GM12878 (cell line): ENCODE data around the gene KAT2A. TPM values are rescaled to one million over a fixed set of nuclear protein-coding genes. Genes with fewer than 3 reads are reported as not detected.

Experiments
- ATAC-seq: fragments of 200-7000 bp; cut with Tn5 transposase; 3 replicates; pipeline ENCODE4 v1.9.1; 2020; ENCODE audit warnings: mild to moderate bottlenecking, moderate library complexity
- BruUV-seq: library from RNA; stranded (reverse); fragments of 400-500 nt; replicated peaks from 2 replicates; lab custom pipeline; 2021; lab: Mats Ljungman, UMichigan
- CTCF ChIA-PET: fragments of 300-600 bp; sonication (Branson Sonifier 250); formaldehyde crosslinking; extraction: SDS; loops from one replicate; lab custom pipeline; 2021; ENCODE audit warnings: inconsistent platforms; lab: Yijun Ruan, JAX
- POLR2A ChIA-PET: fragments of 350-600 bp; formaldehyde crosslinking; extraction: SDS; loops from one replicate; lab custom pipeline; 2021; ENCODE audit warnings: inconsistent platforms; lab: Charles Lee
- RAD21 ChIA-PET: fragments of 300-600 bp; sonication (Branson Sonifier 250); formaldehyde crosslinking; loops from one replicate; lab custom pipeline; 2023; ENCODE audit warnings: antibody characterized with exemption; ENCODE audit not compliant: unreplicated experiment; lab: Charles Lee
- SMC1A ChIA-PET: fragments of 300-600 bp; sonication (Branson Sonifier 250); formaldehyde crosslinking; loops from one replicate; lab custom pipeline; 2023; ENCODE audit not compliant: unreplicated experiment, uncharacterized antibody; lab: Charles Lee
- DNase-seq: peaks from one replicate; pipeline ENCODE4 v3.0.0-alpha.2; 2011; ENCODE audit warnings: low read depth, low spot score
- FAIRE-seq: peaks from 3 replicates; lab custom pipeline; 2011; peaks lifted over from hg19 to GRCh38; lab: Jason Lieb, UNC
- H2AFZ ChIP-seq: 2 replicates; pipeline ENCODE4 v1.6.0; 2011; ENCODE audit warnings: low read depth, low read length, control low read depth; ENCODE audit not compliant: control insufficient read depth
- H3K27ac ChIP-seq: 2 replicates; pipeline ENCODE4 v1.5.1; 2011; ENCODE audit warnings: control low read depth; ENCODE audit not compliant: control insufficient read depth, insufficient read depth
- H3K27me3 ChIP-seq, 2 experiments: replicated peaks in 1 of 2; 2 replicates each; pipeline versions ENCODE4 v1.6.0 to v1.6.1; 2011; ENCODE audit warnings: low read length in 1 of 2; ENCODE audit not compliant: control insufficient read depth in 2 of 2, insufficient read depth in 2 of 2
- H3K36me3 ChIP-seq, 2 experiments: 2 replicates each; pipeline ENCODE4 v1.5.1; 2011; ENCODE audit warnings: low read length in 1 of 2; ENCODE audit not compliant: control insufficient read depth in 2 of 2, insufficient read depth in 2 of 2
- H3K4me1 ChIP-seq: 2 replicates; pipeline ENCODE4 v1.6.1; 2011; ENCODE audit warnings: mild to moderate bottlenecking, low read length, moderate library complexity, mixed read lengths; ENCODE audit not compliant: control insufficient read depth, insufficient read depth
- H3K4me2 ChIP-seq: 2 replicates; pipeline ENCODE4 v1.6.0; 2011; ENCODE audit warnings: control low read depth; ENCODE audit not compliant: control insufficient read depth, insufficient read depth
- H3K4me3 ChIP-seq: fragments of 200-600 bp; sonication (generic); 2 replicates; pipeline ENCODE4 v1.5.1; 2016
- H3K79me2 ChIP-seq: 2 replicates; pipeline ENCODE4 v1.6.0; 2011; ENCODE audit warnings: low read length; ENCODE audit not compliant: control insufficient read depth, insufficient read depth
- H3K9ac ChIP-seq: 2 replicates; pipeline ENCODE4 v1.8.0; 2011; ENCODE audit warnings: low read length, control low read depth, mixed read lengths; ENCODE audit not compliant: control insufficient read depth, insufficient read depth
- H3K9me3 ChIP-seq: replicated peaks from 3 replicates; pipeline ENCODE4 v1.5.1; 2011; ENCODE audit warnings: mild to moderate bottlenecking, low read length; ENCODE audit not compliant: control insufficient read depth, insufficient read depth
- H4K20me1 ChIP-seq: 2 replicates; pipeline ENCODE4 v1.6.0; 2011; ENCODE audit not compliant: control insufficient read depth, insufficient read depth
- CBFB ChIP-seq: IDR thresholded peaks from 2 replicates; pipeline ENCODE4 v1.6.1; 2016; ENCODE audit warnings: antibody characterized with exemption, low read depth
- CHD2 ChIP-seq: IDR thresholded peaks from 2 replicates; pipeline ENCODE4 v1.6.1; 2011; ENCODE audit warnings: low read depth, low read length, improper control_type of control experiment, borderline replicate concordance
- E2F8 ChIP-seq: fragments of 450-650 bp; IDR thresholded peaks from 2 replicates; pipeline ENCODE4 v1.6.1; 2018; ENCODE audit warnings: mild to moderate bottlenecking, low read depth, moderate library complexity; ENCODE audit not compliant: partially characterized antibody
- HDAC6 ChIP-seq: fragments of 200-600 bp; sonication (generic); IDR thresholded peaks from one replicate; pipeline ENCODE4 v1.8.0; 2017; ENCODE audit warnings: antibody characterized with exemption; ENCODE audit not compliant: unreplicated experiment
- PKNOX1 ChIP-seq: fragments of 450-650 bp; IDR thresholded peaks from 2 replicates; pipeline ENCODE4 v1.6.1; 2016; ENCODE audit warnings: mild to moderate bottlenecking
- PML ChIP-seq: IDR thresholded peaks from 2 replicates; pipeline ENCODE4 v1.6.1; 2012; ENCODE audit warnings: low read length, inconsistent platforms
- RBBP5 ChIP-seq: fragments of 200-600 bp; sonication (generic); conservative IDR thresholded peaks from 2 replicates; pipeline ENCODE4 v1.6.1; 2016
- RELB ChIP-seq: fragments of 450-650 bp; IDR thresholded peaks from 2 replicates; pipeline ENCODE4 v1.6.1; 2017; ENCODE audit warnings: low read depth, mild to moderate bottlenecking, moderate library complexity
- SIX5 ChIP-seq: IDR thresholded peaks from 2 replicates; pipeline ENCODE4 v1.6.1; 2011; ENCODE audit warnings: mild to moderate bottlenecking, low read depth, low read length, moderate library complexity; ENCODE audit not compliant: severe bottlenecking
- SPI1 ChIP-seq: IDR thresholded peaks from 2 replicates; pipeline ENCODE4 v1.6.1; 2011; ENCODE audit warnings: low read depth, mild to moderate bottlenecking, low read length, moderate library complexity, borderline replicate concordance; ENCODE audit not compliant: insufficient read depth
- STAT1 ChIP-seq: fragments of 450-650 bp; conservative IDR thresholded peaks from 2 replicates; pipeline ENCODE4 v1.6.1; 2014; ENCODE audit warnings: antibody characterized with exemption, mild to moderate bottlenecking
- YY1 ChIP-seq: IDR thresholded peaks from 2 replicates; pipeline ENCODE4 v1.6.1; 2011; ENCODE audit warnings: low read depth, mild to moderate bottlenecking, low read length
- ZBTB33 ChIP-seq: fragments of 450-650 bp; IDR thresholded peaks from 2 replicates; pipeline ENCODE4 v1.6.1; 2017; ENCODE audit warnings: mild to moderate bottlenecking
- ZNF207 ChIP-seq: fragments of 450-650 bp; IDR thresholded peaks from 2 replicates; pipeline ENCODE4 v1.6.1; 2014; ENCODE audit warnings: antibody characterized with exemption, mild to moderate bottlenecking, borderline replicate concordance
- ZNF622 ChIP-seq: fragments of 450-650 bp; IDR thresholded peaks from 2 replicates; pipeline ENCODE4 v1.6.1; 2017; ENCODE audit warnings: mild to moderate bottlenecking, inconsistent platforms
- WGBS: methylation state at CpG from one replicate; pipeline ENCODE4 v1.1.6; 2016; ENCODE audit warnings: low lambda C conversion rate; ENCODE audit not compliant: insufficient replicate concordance, insufficient coverage; ENCODE audit errors: missing lambda C conversion rate; 5-methylcytosine and 5-hydroxymethylcytosine counted together
- in situ Hi-C: fragments of 300-500 bp; cut with MboI; formaldehyde crosslinking; loops from 9 replicates; pipeline ENCODE4 v1.14.3; 2018; ENCODE audit warnings: mixed read lengths
- intact Hi-C: fragments of 100-400 bp; cut with micrococcal nuclease; formaldehyde crosslinking; loops from one replicate; pipeline ENCODE4 v1.14.2; 2022; ENCODE audit not compliant: unreplicated experiment
- polyA plus RNA-seq, 11 experiments: library from polyadenylated mRNA; depleted of rRNA in 4 of 11; unstranded in 6 of 11; stranded (reverse) in 5 of 11; fragments of >200 nt; fragmentation: Nextera tagmentation in 4 of 11; fragmentation: Illumina TruSeq in 1 of 11; extraction: Ambion mirVana in 4 of 11; extraction: Trizol in 1 of 11; gene quantifications; 1 replicate in 1 of 11; 2 replicates in 10 of 11; pipeline versions ENCODE4 v1.2.1 to v1.2.3, GENCODE V29; 2011 to 2016; ENCODE audit warnings: inconsistent platforms in 2 of 11, missing spikeins in 2 of 11, low read depth in 1 of 11
- total RNA-seq, 4 experiments: library from RNA; depleted of rRNA in 3 of 4; stranded (reverse); fragments of >200 nt in 3 of 4; fragmentation: Illumina TruSeq in 1 of 4; extraction: Trizol in 1 of 4; gene quantifications; 2 replicates each; pipeline versions ENCODE4 v1.2.1 to v1.2.3, GENCODE V29; 2013 to 2021

KAT2A gene
- total and polyA plus RNA-seq, 10 of the 15 experiments (the other 5 are each of a cell fraction or from before 2014, with no cell fraction given): 0.85 to 47.5 (median 14.6) TPM

- WGBS: 54% methylated on average over 8 of the region's 8 CpGs
- CTCF ChIA-PET: interaction anchor here (3.0 kb wide), 1 partner anchor 12 kb away, joined by 10 read pairs; no protein-coding TSS in a partner anchor
- no peak for ATAC-seq
- TF ChIP-seq STAT1: no peak
- no peak for TF ChIP-seq CHD2
- no peak for TF ChIP-seq RBBP5
- TF ChIP-seq YY1: no peak
- TF ChIP-seq SIX5: no peak
- TF ChIP-seq RELB: no peak
- no peak for TF ChIP-seq PML
- no peak for TF ChIP-seq HDAC6
- no peak for TF ChIP-seq ZNF207
- TF ChIP-seq CBFB: no peak
- no peak for TF ChIP-seq ZNF622
- TF ChIP-seq E2F8: no peak
- no peak for TF ChIP-seq SPI1
- no peak for TF ChIP-seq ZBTB33
- TF ChIP-seq PKNOX1: no peak
- Histone ChIP-seq H3K79me2 (no peaks in the 10 kb centered on the region), H3K27ac (no peak overlapping the region), H4K20me1 (no peaks in the 10 kb centered on the region), H3K9ac (no peak overlapping the region), H3K36me3 (no peaks in the 10 kb centered on the region), H3K27me3 (no peaks in the 10 kb centered on the region; a peak in 2 of 4 replicates), H3K4me1 (no peaks in the 10 kb centered on the region), H3K4me2 (no peak overlapping the region), H2AFZ (no peak overlapping the region), H3K4me3 (no peak overlapping the region), H3K9me3 (no peaks in the 10 kb centered on the region)
- in situ Hi-C loops (no loop called here), intact Hi-C loops (no loop called here)
- POLR2A ChIA-PET: no interaction called here
- FAIRE-seq: no peak
- BruUV-seq: no TSS peak
- SMC1A ChIA-PET: no interaction called here
- RAD21 ChIA-PET: no interaction called here
- no peak for DNase-seq
Observed at GRCh38 chr17:42088736-42089135, 32.4 kb downstream of the KAT2A start.
